PFSK-1 (cell line): ENCODE results near the gene MTPN.

Experiments used
- FOXP2 ChIP-seq: optimal IDR thresholded peaks from 2 replicates; pipeline ENCODE3; 2011; ENCODE audit warnings: borderline replicate concordance, control low read depth, inconsistent platforms; ENCODE audit not compliant: insufficient read depth; ENCODE audit errors: extremely low read length, extremely low read depth
- POLR2AphosphoS5 ChIP-seq: IDR thresholded peaks from 2 replicates; pipeline ENCODE4 v1.6.1; 2012; ENCODE audit warnings: low read depth, mild to moderate bottlenecking, control low read depth, low read length, moderate library complexity
- REST ChIP-seq, 2 experiments: IDR thresholded peaks; 2 replicates each; pipeline versions ENCODE4 v1.6.1 to v1.8.0; 2011 to 2012; ENCODE audit warnings: low read depth in 2 of 2, low read length in 2 of 2, control low read depth in 1 of 2, inconsistent platforms in 1 of 2, mild to moderate bottlenecking in 1 of 2, moderate library complexity in 1 of 2; ENCODE audit not compliant: insufficient read depth in 1 of 2
- SIN3A ChIP-seq: IDR thresholded peaks from 2 replicates; pipeline ENCODE4 v1.6.1; 2012; ENCODE audit warnings: mild to moderate bottlenecking, low read length, moderate library complexity, borderline replicate concordance; ENCODE audit not compliant: insufficient read depth
- TAF1 ChIP-seq: IDR thresholded peaks from 2 replicates; pipeline ENCODE4 v1.6.1; 2012; ENCODE audit warnings: low read length, control low read depth, borderline replicate concordance; ENCODE audit not compliant: insufficient read depth

The MTPN gene

GRCh38 chr7:135914346-135914745 lies 62.8 kb downstream of the MTPN start:
- no peak for TF ChIP-seq SIN3A
- TF ChIP-seq POLR2AphosphoS5 = no peak
- TF ChIP-seq FOXP2 = no peak
- TF ChIP-seq TAF1 = no peak
- no peak for TF ChIP-seq REST (IDR thresholded peaks at IDR 0.05; ENCODE audit: insufficient read depth in 1 of 2, low read depth in 2 of 2, low read length in 2 of 2)

- TF ChIP-seq TAF1 (no peak), SIN3A (no peak), FOXP2 (no peak), REST (IDR thresholded peaks at IDR 0.05; ENCODE audit: insufficient read depth in 1 of 2, low read depth in 2 of 2, low read length in 2 of 2) (no peak), POLR2AphosphoS5 (no peak)
Measured at GRCh38 chr7:135913404-135913803, 63.8 kb downstream of the MTPN start.

GRCh38 chr7:135911099-135911498 lies 66.1 kb downstream of the MTPN start:
- no peak for TF ChIP-seq REST (IDR thresholded peaks at IDR 0.05; ENCODE audit: insufficient read depth in 1 of 2, low read depth in 2 of 2, low read length in 2 of 2)
- TF ChIP-seq POLR2AphosphoS5 = no peak

- TF ChIP-seq REST (IDR thresholded peaks at IDR 0.05; ENCODE audit: insufficient read depth in 1 of 2, low read depth in 2 of 2, low read length in 2 of 2) (no peak), POLR2AphosphoS5 (no peak), SIN3A (no peak), TAF1 (no peak), FOXP2 (no peak)
Measured at GRCh38 chr7:135910393-135911036, 66.6 kb downstream of the MTPN start.

GRCh38 chr7:135905858-135906257 lies 71.3 kb downstream of the MTPN start:
- TF ChIP-seq TAF1 (no peak), FOXP2 (no peak), REST (IDR thresholded peaks at IDR 0.05; ENCODE audit: insufficient read depth in 1 of 2, low read depth in 2 of 2, low read length in 2 of 2) (no peak), SIN3A (no peak), POLR2AphosphoS5 (no peak)
